HEK293 (cell line): ENCODE data around the gene ZNF200.

ENCODE experiments used
- ZNF510 ChIP-seq: fragments of 450-650 bp; formaldehyde crosslinking; IDR thresholded peaks from 2 replicates; pipeline ENCODE4 v1.5.1; 2018; ENCODE audit warnings: mild to moderate bottlenecking, missing genetic modification characterization, missing biosample characterization; ENCODE audit not compliant: insufficient replicate concordance
- ZNF768 ChIP-seq: fragments of 450-650 bp; formaldehyde crosslinking; IDR thresholded peaks from 2 replicates; pipeline ENCODE4 v1.5.1; 2018; ENCODE audit warnings: missing biosample characterization, mild to moderate bottlenecking, missing genetic modification characterization

GRCh38 chr16:3220839-3221238, 14.1 kb downstream of the ZNF200 start:
- no peak for TF ChIP-seq ZNF510 (tag by site-specific recombination)
- TF ChIP-seq ZNF768 (tag by site-specific recombination): no peak
